ENCODE data around the gene ARHGAP45.

ARHGAP45 gene

GRCh38 chr19:1082928-1083816, 16.2 kb downstream of the ARHGAP45 start:
- no peak for DNase-seq (ENCODE audit: extremely low spot score, insufficient read length, low read depth)
- no peak for FAIRE-seq

- DNase-seq (ENCODE audit: extremely low spot score, insufficient read length, low read depth) (no peak), FAIRE-seq (peak; percentile 64)
These were observed 17.3 kb downstream of the ARHGAP45 start for GRCh38 chr19:1084024-1084868.

GRCh38 chr19:1085053-1085658, 18.2 kb downstream of the ARHGAP45 start:
- FAIRE-seq (no peak), DNase-seq (ENCODE audit: extremely low spot score, insufficient read length, low read depth) (no peak)

GRCh38 chr19:1085676-1086442, 18.9 kb downstream of the ARHGAP45 start:
- DNase-seq (ENCODE audit: extremely low spot score, insufficient read length, low read depth) (no peak), FAIRE-seq (no peak)

DNA sequence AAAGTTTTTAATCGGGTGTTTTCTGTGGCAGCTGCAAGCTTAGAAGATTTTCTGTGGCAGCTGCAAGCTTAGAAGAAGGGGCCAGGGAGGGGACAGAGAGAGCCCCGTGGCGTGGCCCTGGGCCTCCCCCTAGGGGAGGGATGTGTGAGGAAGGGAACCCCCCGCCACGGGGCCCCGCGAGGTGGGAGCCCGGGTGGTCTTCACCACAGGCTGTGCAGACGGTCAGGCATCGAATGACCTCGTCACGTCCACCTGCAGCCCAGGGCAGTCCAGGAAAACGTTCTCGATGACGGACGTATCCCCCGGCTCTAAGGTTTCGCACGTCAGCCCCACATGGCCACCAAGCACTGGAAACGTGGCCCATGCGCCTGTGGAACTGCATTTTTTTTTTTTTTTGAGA, 19.6 kb downstream of the ARHGAP45 start:
- no peak for FAIRE-seq

DNA sequence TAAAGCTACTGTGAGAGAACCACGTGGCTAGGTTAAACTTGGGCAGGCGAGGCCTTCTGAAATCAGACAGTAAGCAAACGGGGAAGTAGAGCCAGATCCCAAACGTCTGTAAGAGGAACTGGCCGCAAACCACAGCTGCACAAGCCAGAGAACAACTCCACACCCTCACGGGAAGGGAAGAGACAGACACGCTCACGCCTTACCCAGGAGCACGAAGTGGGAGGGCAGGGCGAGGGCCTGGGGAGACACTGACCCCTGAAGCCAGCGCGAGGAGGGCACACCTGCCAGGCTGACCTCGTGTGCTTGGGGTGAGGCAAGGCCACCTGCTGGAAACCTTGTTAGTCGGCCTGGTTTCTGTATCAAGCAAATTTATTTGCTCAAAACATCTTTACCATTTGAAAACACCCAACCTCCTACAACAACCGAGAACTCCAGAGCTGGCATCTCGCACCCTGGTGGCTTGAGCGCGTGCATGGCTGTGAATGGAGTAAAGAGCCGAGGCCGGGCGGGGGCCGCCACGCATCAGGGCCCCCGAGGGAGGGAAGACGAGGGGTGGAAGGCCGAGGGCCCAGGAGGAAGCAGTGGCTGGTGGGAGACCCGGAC, 20.9 kb downstream of the ARHGAP45 start:
- FAIRE-seq (peak; percentile 84), DNase-seq (ENCODE audit: extremely low spot score, insufficient read length, low read depth) (no peak)

More for the DNA sequence above, 19.6 kb downstream of the ARHGAP45 start:
- no peak for DNase-seq (ENCODE audit: extremely low spot score, insufficient read length, low read depth)

DNA sequence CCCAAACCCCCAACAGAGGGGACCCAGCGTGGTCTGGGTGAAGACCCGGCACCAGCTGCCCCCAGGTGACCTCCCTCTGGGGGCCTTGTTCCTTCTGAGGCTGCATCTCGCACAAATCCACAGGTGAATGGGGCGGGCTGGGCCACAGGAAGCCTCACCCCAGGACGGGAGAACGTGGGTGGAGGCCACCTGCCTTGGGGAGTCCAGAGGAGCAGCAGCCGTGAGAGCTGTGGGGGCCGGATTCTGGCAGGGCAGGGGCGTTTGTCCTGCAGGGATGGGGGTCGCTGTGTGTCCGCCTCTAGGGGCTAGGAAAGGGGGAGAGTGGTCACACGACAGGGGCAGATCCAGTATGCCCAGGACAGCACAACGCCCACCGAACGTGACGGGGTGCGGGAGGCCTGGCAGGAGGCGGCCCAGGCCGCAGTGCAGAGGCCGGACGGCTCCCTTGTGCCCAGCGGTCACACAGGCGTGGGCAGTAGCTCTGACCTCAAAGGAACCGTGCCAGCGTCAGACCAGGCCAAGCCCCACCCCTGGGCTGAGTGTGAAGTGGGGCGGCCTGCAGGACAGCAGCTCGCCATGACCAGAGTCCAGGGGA, 21.5 kb downstream of the ARHGAP45 start:
- no peak for DNase-seq (ENCODE audit: extremely low spot score, insufficient read length, low read depth)
- FAIRE-seq, result no peak

GRCh38 chr19:1089126-1089771, 22.3 kb downstream of the ARHGAP45 start:
- FAIRE-seq (no peak), DNase-seq (ENCODE audit: extremely low spot score, insufficient read length, low read depth) (no peak)

DNA sequence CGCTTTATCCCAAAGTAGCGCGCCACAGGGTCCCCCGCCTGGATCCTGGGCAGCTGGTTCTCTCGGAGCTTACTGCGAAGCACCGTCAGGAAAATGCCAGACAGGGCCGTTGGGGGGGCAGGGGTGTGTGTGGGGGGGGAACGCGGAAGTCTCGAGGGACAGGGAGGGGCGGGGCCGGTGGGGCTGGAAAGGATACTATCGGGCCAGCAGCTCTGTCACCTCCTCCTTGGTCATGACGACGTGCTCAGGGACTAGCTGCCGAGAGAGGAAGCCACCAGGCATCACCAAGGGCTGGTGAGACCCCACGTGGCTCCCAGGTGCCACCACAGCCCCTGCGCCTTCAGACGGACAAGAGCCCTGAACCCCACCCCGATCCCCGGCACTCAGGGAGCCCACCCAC, 22.9 kb downstream of the ARHGAP45 start:
- FAIRE-seq (no peak), DNase-seq (ENCODE audit: extremely low spot score, insufficient read length, low read depth) (no peak)

GRCh38 chr19:1090731-1091543, 24.0 kb downstream of the ARHGAP45 start:
- no peak for FAIRE-seq
- DNase-seq (ENCODE audit: extremely low spot score, insufficient read length, low read depth), result no peak

GRCh38 chr19:1091544-1092175, 24.7 kb downstream of the ARHGAP45 start:
- DNase-seq (ENCODE audit: extremely low spot score, insufficient read length, low read depth), result no peak
- no peak for FAIRE-seq

- FAIRE-seq (no peak), DNase-seq (ENCODE audit: extremely low spot score, insufficient read length, low read depth) (no peak)
These were observed 26.4 kb downstream of the ARHGAP45 start for GRCh38 chr19:1093330-1093729.

DNA sequence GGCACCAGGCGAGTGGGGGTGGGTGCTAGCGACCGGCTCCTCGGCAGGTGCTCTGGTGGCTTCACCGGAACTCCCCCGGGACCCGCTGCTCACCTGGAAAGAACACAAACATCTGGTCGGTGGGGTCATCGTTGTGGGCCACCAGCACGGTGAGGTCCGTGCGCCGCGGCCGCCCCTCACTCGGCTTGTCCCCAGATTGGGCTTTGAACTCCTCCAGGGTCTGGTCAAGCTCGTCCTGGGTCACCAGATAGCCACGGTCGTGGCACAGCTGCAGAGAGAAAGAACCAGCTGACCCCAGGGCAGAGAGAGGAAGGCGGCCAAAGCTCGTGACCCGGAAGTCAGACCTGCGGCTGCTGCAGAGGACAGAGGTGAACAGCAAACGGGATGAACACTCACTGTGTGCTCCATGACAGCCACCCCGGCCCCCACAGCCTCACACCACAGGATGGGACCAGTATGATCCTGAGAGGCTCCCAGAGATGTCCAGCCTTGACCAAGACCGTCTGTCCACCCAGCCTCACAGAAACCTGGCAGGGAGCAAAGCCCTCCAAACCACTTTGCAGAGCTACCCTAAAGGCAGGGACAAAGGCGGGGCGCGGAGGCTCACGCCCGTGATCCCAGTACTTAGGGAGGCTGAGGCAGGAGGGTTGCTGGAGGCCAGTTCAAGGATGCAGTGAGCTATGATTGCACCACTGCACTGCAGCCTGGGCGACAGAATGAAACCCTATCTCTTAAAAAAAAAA, 27.0 kb downstream of the ARHGAP45 start:
- FAIRE-seq, result no peak

DNA sequence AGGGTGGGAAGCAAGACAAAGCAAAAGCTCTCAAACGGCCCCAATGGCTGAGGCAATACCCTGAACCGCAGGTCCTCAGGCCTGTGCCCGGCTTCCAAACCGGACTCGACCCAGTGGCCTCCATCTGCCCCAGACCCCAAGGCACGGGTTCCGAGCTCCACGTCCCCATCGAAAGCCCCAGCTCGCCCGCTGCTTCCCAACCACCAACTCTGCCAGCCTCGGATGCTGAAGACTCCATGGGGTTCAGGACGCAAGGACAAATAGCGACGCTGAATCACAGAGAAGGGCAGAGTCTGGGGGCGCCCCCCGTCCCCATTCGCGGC, 27.6 kb downstream of the ARHGAP45 start:
- FAIRE-seq, result no peak
- DNase-seq (ENCODE audit: extremely low spot score, insufficient read length, low read depth), result no peak

More for the DNA sequence above, 27.0 kb downstream of the ARHGAP45 start:
- DNase-seq (ENCODE audit: extremely low spot score, insufficient read length, low read depth), result no peak

DNA sequence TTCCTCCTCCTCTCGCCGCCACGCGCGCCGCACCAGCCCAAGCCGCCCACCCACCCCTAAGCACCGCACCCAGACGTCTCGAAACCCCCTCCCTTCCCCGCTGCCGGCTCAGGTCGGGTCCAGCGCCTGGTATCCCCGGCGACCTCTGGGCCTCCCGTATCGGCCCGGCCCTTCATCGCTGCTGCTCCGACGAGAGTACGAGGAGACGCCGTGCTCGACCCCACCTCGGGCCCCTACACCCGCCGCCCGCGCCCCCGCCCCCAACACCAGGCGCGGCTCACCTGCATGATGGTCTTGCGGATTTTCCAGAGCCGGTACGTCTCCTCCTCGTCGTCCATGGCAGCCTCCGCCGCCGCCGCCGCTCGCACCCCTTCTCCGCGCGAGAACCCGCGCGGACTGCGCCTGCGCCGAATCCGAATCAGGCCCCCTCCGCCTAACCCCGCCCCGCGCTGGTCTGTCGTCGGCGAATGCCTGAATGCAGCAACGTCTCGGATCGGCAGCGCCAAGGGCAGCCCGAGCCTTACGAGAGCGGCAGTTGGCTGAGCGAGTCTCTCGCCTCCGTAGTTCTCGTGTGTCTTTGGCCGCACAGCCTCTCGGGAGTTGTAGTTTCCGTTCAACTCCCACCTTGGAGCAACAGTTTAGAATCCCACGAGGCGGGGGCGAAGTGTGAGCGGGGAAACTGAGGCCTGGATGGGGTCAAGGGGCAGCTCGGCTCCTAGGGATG, 28.2 kb downstream of the ARHGAP45 start, which contains the start of gene POLR2E:
Gene POLR2E, minus strand, starts transcription at position 398 of the 724 bp plus-strand sequence. Its CDS starts 60 bp downstream, at position 338.
- DNase-seq (ENCODE audit: extremely low spot score, insufficient read length, low read depth), result peak; percentile 94
- peak; percentile 97 for FAIRE-seq

DNA sequence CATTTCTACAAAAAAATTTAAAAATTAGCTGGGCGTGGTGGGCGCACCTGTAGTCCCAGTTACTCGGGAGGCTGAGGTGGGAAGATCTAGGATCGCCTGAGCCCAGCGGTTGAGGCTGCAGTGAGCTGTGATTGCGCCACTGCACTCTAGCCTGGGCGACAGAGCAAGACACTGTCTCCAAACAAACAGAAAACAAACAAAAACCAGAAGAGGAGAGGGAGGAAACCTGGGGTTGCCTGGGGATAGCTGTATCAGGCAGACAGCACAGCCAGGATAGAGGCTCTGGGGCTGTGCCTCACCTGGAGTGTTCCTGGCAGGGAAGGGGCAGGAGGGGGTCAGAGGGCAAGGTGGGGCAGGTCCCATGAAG, 30.8 kb downstream of the ARHGAP45 start:
- FAIRE-seq (no peak), DNase-seq (ENCODE audit: extremely low spot score, insufficient read length, low read depth) (no peak)
